ENCODE results near the gene PSMG1. TPM values are rescaled to one million over a fixed set of nuclear protein-coding genes. Genes with fewer than 3 reads are reported as not detected.
A peak's percentile ranks its signal among the peaks of the same experiment; 100 is the strongest.

The PSMG1 gene
- total RNA-seq, 1 donor: 61.2 TPM

GRCh38 chr21:39184050-39184980 is 1.1 kb upstream of the PSMG1 start:
- H2AFZ ChIP-seq (ENCODE audit: low read length): peak overlapping the region; percentile 56
- H3K27ac ChIP-seq (ENCODE audit: low read depth, low read length): peak overlapping the region; percentile 90
- no peaks in the 10 kb centered on the region for H3K9me3 ChIP-seq (ENCODE audit: low read depth, low read length)
- H3K4me3 ChIP-seq (ENCODE audit: insufficient read depth, low read length): peak overlapping the region; percentile 88
- TF ChIP-seq CTCF (IDR thresholded peaks at IDR 0.05; ENCODE audit: extremely low read depth, low read depth, low read length): no peak
- H3K36me3 ChIP-seq (ENCODE audit: insufficient read depth, low read length): peaks cover 10% of the 10 kb centered on the region
- peaks cover 38% of the 10 kb centered on the region for H3K79me2 ChIP-seq (ENCODE audit: insufficient read depth, low read length)
- peaks cover 33% of the 10 kb centered on the region for H3K4me1 ChIP-seq (ENCODE audit: insufficient read depth, low read length)
- H3K4me2 ChIP-seq (ENCODE audit: insufficient read depth, low read length): peak overlapping the region; percentile 94
- no peak for DNase-seq (ENCODE audit: insufficient read length, low spot score, missing footprints)
- H4K20me1 ChIP-seq (ENCODE audit: insufficient read depth, low read length): peaks cover 4% of the 10 kb centered on the region
- no peaks in the 10 kb centered on the region for H3K27me3 ChIP-seq (ENCODE audit: insufficient read depth, low read length)

DNA sequence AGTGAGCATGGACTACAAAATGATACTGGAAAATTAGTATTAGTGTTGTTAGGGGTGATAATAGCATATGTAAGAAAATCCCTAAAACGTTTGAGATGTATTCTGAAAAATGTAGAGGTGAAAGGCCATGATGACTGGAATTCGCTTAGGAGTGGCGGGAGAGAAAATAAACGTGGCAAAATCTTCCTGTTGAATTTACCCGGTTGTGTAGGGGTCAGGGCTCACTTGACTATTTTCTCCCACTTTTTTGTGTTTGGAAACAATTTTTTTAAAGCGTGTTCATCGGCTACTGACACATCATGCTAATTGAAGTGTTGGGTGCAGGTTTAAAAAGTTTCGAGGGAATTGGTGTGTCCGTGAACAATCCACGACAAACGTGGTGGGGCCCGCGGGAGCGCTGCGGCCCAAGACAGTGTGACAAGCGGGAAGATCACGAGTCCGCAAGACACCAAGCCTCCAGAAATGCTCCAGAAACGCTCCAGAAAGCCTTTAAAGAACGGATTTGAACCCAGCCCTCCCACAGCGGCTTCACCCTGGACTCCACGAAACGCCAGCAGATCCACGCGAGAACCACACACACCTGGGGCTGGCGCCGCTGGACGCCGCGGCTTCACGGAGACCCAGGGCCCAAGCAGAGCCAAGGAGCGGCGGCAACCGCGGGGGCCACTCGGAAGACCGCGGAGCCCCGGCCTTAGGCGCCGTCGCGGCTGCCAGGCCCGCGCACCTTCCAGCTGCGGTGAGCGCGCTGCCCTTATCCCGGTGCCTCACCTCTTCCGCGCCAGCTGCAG is 573 bp downstream of the PSMG1 start:
- Histone ChIP-seq H3K4me3 (ENCODE audit: insufficient read depth, low read length) (peak overlapping the region; percentile 88), H2AFZ (ENCODE audit: low read length) (peak overlapping the region; percentile 86), H3K36me3 (ENCODE audit: insufficient read depth, low read length) (peaks cover 25% of the 10 kb centered on the region), H3K27me3 (ENCODE audit: insufficient read depth, low read length) (no peaks in the 10 kb centered on the region), H4K20me1 (ENCODE audit: insufficient read depth, low read length) (peaks cover 4% of the 10 kb centered on the region), H3K4me1 (ENCODE audit: insufficient read depth, low read length) (peaks cover 18% of the 10 kb centered on the region), H3K79me2 (ENCODE audit: insufficient read depth, low read length) (peaks cover 48% of the 10 kb centered on the region), H3K27ac (ENCODE audit: low read depth, low read length) (peak overlapping the region; percentile 90), H3K9me3 (ENCODE audit: low read depth, low read length) (no peaks in the 10 kb centered on the region), H3K4me2 (ENCODE audit: insufficient read depth, low read length) (peak overlapping the region; percentile 94)
- no peak for TF ChIP-seq CTCF (IDR thresholded peaks at IDR 0.05; ENCODE audit: extremely low read depth, low read depth, low read length)
- no peak for DNase-seq (ENCODE audit: insufficient read length, low spot score, missing footprints)

DNA sequence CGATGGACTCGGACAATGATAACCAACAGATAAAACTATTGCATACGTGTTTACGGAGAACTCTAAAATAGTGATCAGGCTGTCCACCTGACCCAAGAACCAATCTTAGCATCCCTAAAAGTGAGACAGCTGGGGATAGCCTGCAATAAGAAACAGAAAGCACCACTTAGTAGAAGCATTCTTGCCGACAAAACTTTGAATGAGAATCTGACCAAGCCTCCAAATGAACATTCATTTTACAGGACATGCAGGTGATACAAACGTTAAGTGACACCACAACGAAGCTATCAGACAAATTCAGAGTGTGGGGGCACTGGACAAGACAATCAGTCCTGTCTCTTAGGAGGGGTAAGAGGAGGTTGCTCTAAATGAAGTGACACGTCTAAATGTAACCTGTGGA is 1.2 kb downstream of the PSMG1 start:
- H3K79me2 ChIP-seq (ENCODE audit: insufficient read depth, low read length): peaks cover 48% of the 10 kb centered on the region
- H3K4me3 ChIP-seq (ENCODE audit: insufficient read depth, low read length): peak overlapping the region; percentile 88
- peak overlapping the region; percentile 94 for H3K4me2 ChIP-seq (ENCODE audit: insufficient read depth, low read length)
- H3K27ac ChIP-seq (ENCODE audit: low read depth, low read length): peak overlapping the region; percentile 90
- H2AFZ ChIP-seq (ENCODE audit: low read length): peak overlapping the region; percentile 86
- H3K9me3 ChIP-seq (ENCODE audit: low read depth, low read length): no peaks in the 10 kb centered on the region
- no peak for TF ChIP-seq CTCF (IDR thresholded peaks at IDR 0.05; ENCODE audit: extremely low read depth, low read depth, low read length)
- H3K27me3 ChIP-seq (ENCODE audit: insufficient read depth, low read length): no peaks in the 10 kb centered on the region
- DNase-seq (ENCODE audit: insufficient read length, low spot score, missing footprints): no peak
- peaks cover 25% of the 10 kb centered on the region for H3K36me3 ChIP-seq (ENCODE audit: insufficient read depth, low read length)
- H3K4me1 ChIP-seq (ENCODE audit: insufficient read depth, low read length): peaks cover 18% of the 10 kb centered on the region
- peaks cover 4% of the 10 kb centered on the region for H4K20me1 ChIP-seq (ENCODE audit: insufficient read depth, low read length)

All from osteoblast (primary cell).